Dendritic cell treated with granulocyte-macrophage colony-stimulating factor and Interleukin-4, amounts not matched to agents 40 ng/mL and 50 ng/mL, for 4 days (primary cell): Measurements from ENCODE around the gene DHRS12.

ENCODE experiments used
- H3K27ac Mint-ChIP-seq: one replicate; pipeline ENCODE4 v1.8.0; 2022; ENCODE audit warnings: mild to moderate bottlenecking, mixed read lengths
- H3K27me3 Mint-ChIP-seq: one replicate; pipeline ENCODE4 v1.8.0; 2022; ENCODE audit warnings: mild to moderate bottlenecking, mixed read lengths
- H3K36me3 Mint-ChIP-seq: one replicate; pipeline ENCODE4 v1.8.0; 2022; ENCODE audit warnings: low read depth, mixed read lengths
- H3K4me1 Mint-ChIP-seq: one replicate; pipeline ENCODE4 v1.8.0; 2022; ENCODE audit warnings: low read depth, mixed read lengths
- H3K4me3 Mint-ChIP-seq: one replicate; pipeline ENCODE4 v1.8.0; 2022; ENCODE audit warnings: mild to moderate bottlenecking, moderate library complexity, mixed read lengths
- H3K9me3 Mint-ChIP-seq: one replicate; pipeline ENCODE4 v1.8.0; 2022; ENCODE audit warnings: mixed read lengths
- intact Hi-C: fragments of 100-400 bp; cut with micrococcal nuclease; formaldehyde crosslinking; loops from one replicate; pipeline ENCODE4 v1.15.0; 2022

The DHRS12 gene

DNA sequence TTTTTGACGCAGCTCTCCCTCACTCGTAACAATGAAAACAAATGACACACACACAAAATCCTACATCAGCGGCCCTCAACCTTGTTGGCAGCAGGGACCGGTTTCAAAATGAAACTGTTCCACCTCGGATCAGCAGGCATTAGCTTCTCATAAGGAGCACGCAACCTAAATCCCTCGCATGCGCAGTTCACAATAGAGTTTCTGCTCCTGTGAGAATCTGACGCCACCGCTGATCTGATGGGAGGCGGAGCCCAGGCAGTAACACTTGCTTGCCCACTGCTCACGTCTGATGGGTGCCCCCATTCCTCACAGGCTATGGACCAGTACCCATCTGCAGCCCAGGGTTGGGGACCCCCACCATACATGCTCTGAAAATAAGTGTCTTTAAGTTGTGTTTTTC, 43.4 kb downstream of the DHRS12 start:
- Mint-ChIP-seq H3K4me3 (no peak overlapping the region), H3K27me3 (no peaks in the 10 kb centered on the region), H3K9me3 (no peaks in the 10 kb centered on the region), H3K36me3 (peaks cover 96% of the 10 kb centered on the region), H3K27ac (no peak overlapping the region), H3K4me1 (peaks cover 9% of the 10 kb centered on the region)
- intact Hi-C loops = no loop called here

GRCh38 chr13:51759240-51759639, 44.7 kb downstream of the DHRS12 start:
- Mint-ChIP-seq H3K27ac (no peak overlapping the region), H3K27me3 (no peaks in the 10 kb centered on the region), H3K36me3 (peaks cover 96% of the 10 kb centered on the region), H3K9me3 (no peaks in the 10 kb centered on the region), H3K4me1 (peaks cover 9% of the 10 kb centered on the region), H3K4me3 (no peak overlapping the region)
- intact Hi-C loops = loop anchor here (10.0 kb wide), 1 partner anchor 324 kb away; no protein-coding TSS in a partner anchor

DNA sequence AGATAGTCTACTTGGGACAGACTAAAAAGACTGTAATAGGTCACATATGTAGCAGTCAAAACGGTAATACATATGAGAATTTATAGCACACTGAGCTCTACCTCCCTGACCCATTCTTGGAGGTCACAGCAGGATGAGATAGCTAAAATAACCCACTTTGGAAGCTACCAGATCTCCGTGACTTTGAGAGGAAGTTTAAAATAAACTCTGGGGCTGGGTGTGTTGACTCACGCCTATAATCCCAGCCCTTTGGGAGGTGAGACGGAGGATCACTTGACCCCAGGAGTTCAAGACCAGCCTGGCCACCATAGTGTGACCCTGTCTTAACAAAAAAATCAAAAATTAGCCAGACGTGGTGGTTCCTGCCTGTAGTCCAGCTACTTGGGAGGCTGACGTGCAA, 45.3 kb downstream of the DHRS12 start:
- H3K9me3 Mint-ChIP-seq = no peaks in the 10 kb centered on the region
- intact Hi-C loops = loop anchor here (10.0 kb wide), 1 partner anchor 324 kb away; no protein-coding TSS in a partner anchor
- H3K27me3 Mint-ChIP-seq = no peaks in the 10 kb centered on the region
- H3K36me3 Mint-ChIP-seq = peaks cover 97% of the 10 kb centered on the region
- H3K4me3 Mint-ChIP-seq = no peak overlapping the region
- peaks cover 5% of the 10 kb centered on the region for H3K4me1 Mint-ChIP-seq
- no peak overlapping the region for H3K27ac Mint-ChIP-seq

DNA sequence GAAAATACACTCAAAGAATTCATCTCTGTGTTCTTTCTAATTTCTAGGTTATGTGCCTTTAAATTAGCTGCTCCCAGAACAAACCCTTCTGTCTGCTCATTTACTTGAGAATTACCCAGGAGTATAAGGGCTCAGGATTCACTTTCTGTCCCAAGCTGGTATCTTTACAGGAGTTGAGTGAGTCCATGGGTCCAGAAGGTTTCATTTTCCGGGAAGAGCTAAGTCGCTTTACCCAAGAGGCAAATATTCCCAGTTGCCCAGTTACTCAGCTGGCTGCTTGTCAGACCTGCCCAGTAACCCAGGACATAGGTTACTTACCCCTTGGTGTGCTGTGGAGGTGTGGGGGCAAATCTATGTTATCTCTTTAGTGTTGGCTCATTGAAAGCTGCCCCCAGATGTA, 47.3 kb downstream of the DHRS12 start:
- Mint-ChIP-seq H3K4me1 (no peaks in the 10 kb centered on the region), H3K27ac (no peak overlapping the region), H3K27me3 (no peaks in the 10 kb centered on the region), H3K9me3 (no peaks in the 10 kb centered on the region), H3K36me3 (peaks cover 98% of the 10 kb centered on the region), H3K4me3 (no peak overlapping the region)
- intact Hi-C loops = loop anchor here (10.0 kb wide), 1 partner anchor 322 kb away; no protein-coding TSS in a partner anchor

DNA sequence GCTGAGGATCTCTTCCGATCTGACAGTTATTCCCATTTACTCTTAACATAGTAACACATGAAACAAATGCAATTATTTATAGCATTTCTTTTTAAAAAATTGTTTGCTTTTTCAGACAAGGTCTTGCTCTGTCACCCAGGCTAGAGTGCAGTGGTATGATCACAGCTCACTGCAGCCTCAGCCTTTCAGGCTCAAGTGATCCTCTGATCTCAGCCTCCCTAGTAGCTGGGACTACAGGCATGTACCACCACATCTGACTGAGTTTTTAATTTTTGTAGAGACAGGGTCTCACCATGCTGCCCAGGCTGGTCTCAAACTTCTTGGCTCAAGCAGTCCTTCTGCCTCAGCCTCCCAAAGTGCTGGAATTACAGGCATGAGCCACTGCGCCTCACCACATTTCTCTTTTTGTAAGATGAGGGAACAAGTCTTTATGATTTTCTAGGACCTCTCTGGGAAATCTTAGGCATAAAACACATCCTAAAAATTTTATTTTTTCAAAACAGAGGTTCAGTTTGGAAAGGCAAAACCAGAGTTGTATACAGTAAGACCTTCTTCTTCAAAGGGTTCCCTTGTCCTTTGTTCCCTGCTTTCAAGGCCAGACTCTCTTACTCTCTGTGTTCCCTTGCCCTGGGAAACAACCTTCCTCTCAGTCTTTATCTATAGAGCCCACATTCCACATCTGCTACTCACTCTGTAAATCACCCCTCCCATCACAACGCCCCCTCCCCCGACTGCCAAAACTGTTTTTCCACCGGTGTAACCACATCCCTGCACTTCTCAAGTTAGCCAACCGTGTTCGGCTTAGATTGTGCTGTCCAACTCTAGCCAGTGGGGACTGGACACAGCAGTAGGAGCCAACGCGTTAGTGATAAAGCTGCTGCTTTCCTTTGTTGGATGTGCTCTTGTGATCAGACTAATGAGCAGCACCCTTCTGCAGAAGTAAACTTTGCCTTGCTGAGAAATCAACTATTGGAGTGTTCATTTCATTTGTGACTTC, 56.2 kb downstream of the DHRS12 start:
- H3K9me3 Mint-ChIP-seq = peaks cover 15% of the 10 kb centered on the region
- H3K27ac Mint-ChIP-seq = no peak overlapping the region
- H3K36me3 Mint-ChIP-seq = peaks cover 98% of the 10 kb centered on the region
- intact Hi-C loops = no loop called here
- no peaks in the 10 kb centered on the region for H3K4me1 Mint-ChIP-seq
- H3K27me3 Mint-ChIP-seq = no peaks in the 10 kb centered on the region
- H3K4me3 Mint-ChIP-seq = no peak overlapping the region

DNA sequence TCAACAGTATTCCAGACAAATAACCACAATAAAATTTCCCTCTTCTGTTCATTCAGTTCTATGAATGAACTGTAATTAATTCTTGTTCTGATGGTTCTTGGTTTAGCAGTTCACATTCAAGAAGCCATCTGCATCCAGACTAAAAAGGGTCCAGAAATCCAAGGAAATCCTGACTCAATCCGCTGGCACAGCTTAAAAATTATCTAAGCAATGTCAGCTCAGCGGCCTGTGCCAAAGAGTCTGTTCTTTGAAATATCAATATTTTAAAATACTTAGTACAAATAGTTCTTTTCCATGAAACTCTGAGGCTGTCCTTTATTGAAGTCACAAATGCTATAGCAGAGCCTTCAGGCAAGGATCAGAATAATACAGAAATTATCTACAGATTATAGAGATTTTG, 57.2 kb downstream of the DHRS12 start:
- Mint-ChIP-seq H3K36me3 (peaks cover 98% of the 10 kb centered on the region), H3K27ac (no peak overlapping the region), H3K4me1 (no peaks in the 10 kb centered on the region), H3K4me3 (no peak overlapping the region), H3K27me3 (no peaks in the 10 kb centered on the region), H3K9me3 (peaks cover 15% of the 10 kb centered on the region)
- intact Hi-C loops = no loop called here

DNA sequence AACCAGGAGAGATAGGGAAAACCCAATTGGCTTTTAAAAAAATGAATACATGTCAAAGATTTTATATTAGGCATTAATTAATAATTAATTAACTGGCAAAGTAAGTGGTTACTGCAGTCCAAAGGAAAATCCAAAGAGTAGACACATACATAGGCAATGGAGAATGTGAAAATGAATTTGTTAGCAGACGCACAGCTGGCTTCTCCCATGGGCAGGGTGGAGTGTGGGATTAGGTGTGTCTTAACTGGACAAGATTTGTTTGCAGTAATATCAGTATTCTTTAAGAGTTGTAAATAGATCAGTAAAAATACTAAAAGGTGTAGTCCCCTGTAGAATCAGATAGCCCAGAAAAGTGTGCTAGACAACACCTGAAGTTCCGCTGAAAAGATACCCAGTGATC, 58.7 kb downstream of the DHRS12 start:
- Mint-ChIP-seq H3K27ac (no peak overlapping the region), H3K9me3 (peaks cover 15% of the 10 kb centered on the region), H3K4me1 (no peaks in the 10 kb centered on the region), H3K27me3 (no peaks in the 10 kb centered on the region), H3K36me3 (peaks cover 98% of the 10 kb centered on the region), H3K4me3 (no peak overlapping the region)
- intact Hi-C loops = no loop called here

DNA sequence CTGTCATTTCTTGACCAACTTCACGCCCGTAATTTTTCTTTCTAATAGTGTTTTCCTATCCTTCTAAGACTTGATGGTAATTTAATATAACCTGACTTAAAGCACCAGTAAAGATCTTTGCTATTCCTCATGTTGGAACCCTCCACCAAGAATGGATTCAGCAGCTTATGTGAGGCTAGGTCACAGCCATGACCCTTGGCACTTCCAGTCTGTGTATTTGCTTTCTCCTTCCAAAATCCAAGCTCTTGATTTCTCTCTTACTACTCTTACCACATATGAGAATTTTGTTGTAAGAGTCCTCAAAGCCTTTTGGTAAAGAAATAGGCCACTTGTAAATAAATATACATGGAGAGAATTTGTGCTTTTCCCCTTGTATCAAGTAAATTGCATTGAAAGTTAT, 61.4 kb downstream of the DHRS12 start:
- no peaks in the 10 kb centered on the region for H3K27me3 Mint-ChIP-seq
- no peaks in the 10 kb centered on the region for H3K4me1 Mint-ChIP-seq
- H3K9me3 Mint-ChIP-seq = peaks cover 4% of the 10 kb centered on the region
- peaks cover 95% of the 10 kb centered on the region for H3K36me3 Mint-ChIP-seq
- intact Hi-C loops = no loop called here
- H3K4me3 Mint-ChIP-seq = no peak overlapping the region
- H3K27ac Mint-ChIP-seq = no peak overlapping the region

- no peaks in the 10 kb centered on the region for H3K27me3 Mint-ChIP-seq
- H3K9me3 Mint-ChIP-seq = no peaks in the 10 kb centered on the region
- no peak overlapping the region for H3K27ac Mint-ChIP-seq
- intact Hi-C loops = no loop called here
- H3K4me1 Mint-ChIP-seq = no peaks in the 10 kb centered on the region
- no peak overlapping the region for H3K4me3 Mint-ChIP-seq
- H3K36me3 Mint-ChIP-seq = peaks cover 93% of the 10 kb centered on the region
Observed at GRCh38 chr13:51742031-51742430, 61.9 kb downstream of the DHRS12 start.

- no peak overlapping the region for H3K4me3 Mint-ChIP-seq
- H3K4me1 Mint-ChIP-seq = no peaks in the 10 kb centered on the region
- no peaks in the 10 kb centered on the region for H3K27me3 Mint-ChIP-seq
- H3K9me3 Mint-ChIP-seq = no peaks in the 10 kb centered on the region
- H3K27ac Mint-ChIP-seq = no peak overlapping the region
- H3K36me3 Mint-ChIP-seq = peaks cover 93% of the 10 kb centered on the region
- intact Hi-C loops = no loop called here
Observed at GRCh38 chr13:51740698-51741097, 63.3 kb downstream of the DHRS12 start.

DNA sequence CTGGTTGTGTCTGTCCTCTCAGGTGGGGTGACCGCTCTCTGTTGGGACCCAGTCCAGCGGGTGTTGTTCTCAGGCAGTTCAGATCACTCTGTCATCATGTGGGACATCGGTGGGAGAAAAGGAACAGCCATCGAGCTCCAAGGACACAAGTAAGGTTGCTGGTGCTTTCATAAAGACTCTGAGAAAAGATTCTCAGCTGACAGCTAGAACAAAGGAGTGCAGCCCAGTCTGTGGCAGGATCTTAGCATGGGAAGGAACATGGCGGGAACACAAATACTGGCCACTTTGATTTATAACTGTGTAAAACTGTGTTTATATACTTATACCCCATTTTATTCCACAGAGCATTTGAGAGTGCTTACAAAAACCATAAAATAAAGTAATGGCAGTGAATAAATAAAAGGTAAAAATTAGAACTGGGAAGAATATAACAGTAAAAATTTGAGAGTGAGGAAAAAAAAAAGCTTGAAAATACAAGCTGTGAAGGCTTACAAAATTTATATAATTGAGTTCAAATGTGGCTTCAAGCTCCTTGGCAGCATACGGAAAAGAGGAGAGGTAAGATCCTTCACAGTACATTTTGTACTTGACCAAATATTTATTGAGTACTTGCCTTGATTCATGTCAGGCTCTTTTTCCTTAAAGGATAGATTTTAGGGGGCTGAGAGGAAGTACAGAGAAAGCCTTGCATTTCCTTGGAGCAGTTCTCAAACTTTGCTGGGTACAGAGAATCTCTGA, 64.8 kb downstream of the DHRS12 start:
- Mint-ChIP-seq H3K4me1 (no peaks in the 10 kb centered on the region), H3K27me3 (no peaks in the 10 kb centered on the region), H3K27ac (no peak overlapping the region)

DNA sequence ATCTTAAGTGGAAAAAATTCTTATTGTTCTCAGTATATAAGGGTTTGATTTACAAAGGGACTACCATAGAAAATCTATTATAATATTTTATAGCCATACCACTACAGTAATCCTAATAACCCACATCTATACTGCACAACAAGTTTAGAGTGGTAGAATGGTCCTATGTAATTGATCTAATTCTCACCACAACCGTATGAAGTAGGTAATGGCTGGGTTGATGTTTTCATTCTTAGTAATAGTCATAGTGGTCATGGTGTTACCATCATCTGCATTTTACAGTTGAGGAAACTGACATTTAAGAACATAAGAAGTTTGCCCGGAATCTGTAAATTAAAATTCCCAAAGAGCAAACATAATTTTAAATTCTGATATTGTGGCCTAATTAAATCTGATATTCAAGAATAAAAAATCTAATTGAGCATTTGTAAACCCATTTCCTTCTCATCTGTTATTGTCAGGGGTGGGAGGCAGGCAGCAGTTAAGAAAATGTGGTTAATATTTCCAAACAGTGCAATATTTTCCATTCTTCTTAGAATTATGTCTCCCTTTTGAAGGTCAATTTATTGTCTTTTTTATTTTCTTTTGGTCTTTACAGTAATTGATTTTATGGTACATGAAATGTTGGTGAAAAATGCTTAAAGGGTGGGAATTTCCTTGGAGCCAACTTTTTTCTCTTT, 65.6 kb downstream of the DHRS12 start:
- intact Hi-C loops = no loop called here
- no peaks in the 10 kb centered on the region for H3K27me3 Mint-ChIP-seq
- H3K27ac Mint-ChIP-seq = no peak overlapping the region
- H3K4me3 Mint-ChIP-seq = no peak overlapping the region
- peaks cover 6% of the 10 kb centered on the region for H3K4me1 Mint-ChIP-seq
- H3K9me3 Mint-ChIP-seq = no peaks in the 10 kb centered on the region
- H3K36me3 Mint-ChIP-seq = peaks cover 87% of the 10 kb centered on the region

More for the DNA sequence above, 64.8 kb downstream of the DHRS12 start:
- Mint-ChIP-seq H3K9me3 (no peaks in the 10 kb centered on the region), H3K36me3 (peaks cover 90% of the 10 kb centered on the region), H3K4me3 (no peak overlapping the region)
- intact Hi-C loops = no loop called here

- Mint-ChIP-seq H3K4me3 (no peak overlapping the region), H3K9me3 (no peaks in the 10 kb centered on the region), H3K27me3 (no peaks in the 10 kb centered on the region), H3K36me3 (peaks cover 86% of the 10 kb centered on the region), H3K4me1 (peaks cover 9% of the 10 kb centered on the region), H3K27ac (no peak overlapping the region)
- intact Hi-C loops = no loop called here
Observed at GRCh38 chr13:51737609-51738008, 66.4 kb downstream of the DHRS12 start.

DNA sequence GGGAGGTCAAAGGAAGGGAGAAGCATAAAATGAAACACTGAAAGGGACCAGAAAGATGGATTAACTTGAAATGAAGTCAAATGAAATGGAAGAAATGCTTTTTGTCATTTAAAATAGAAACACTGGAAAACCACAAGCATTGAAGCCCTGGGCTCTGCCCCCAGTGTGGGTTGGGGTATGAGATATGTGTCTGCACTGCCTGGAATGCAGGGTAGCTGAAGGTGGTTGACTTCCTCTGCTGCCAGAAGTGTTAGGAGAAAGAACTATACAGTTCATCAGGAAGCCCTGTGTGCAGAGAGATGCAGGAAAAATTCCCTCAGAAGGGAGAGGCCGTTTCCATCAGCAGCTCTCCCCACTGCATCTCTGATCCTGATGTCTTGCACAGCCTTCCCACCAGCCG, 69.2 kb downstream of the DHRS12 start:
- no peak overlapping the region for H3K27ac Mint-ChIP-seq
- intact Hi-C loops = no loop called here
- H3K36me3 Mint-ChIP-seq = peaks cover 60% of the 10 kb centered on the region
- no peaks in the 10 kb centered on the region for H3K9me3 Mint-ChIP-seq
- no peaks in the 10 kb centered on the region for H3K27me3 Mint-ChIP-seq
- H3K4me1 Mint-ChIP-seq = peaks cover 9% of the 10 kb centered on the region
- H3K4me3 Mint-ChIP-seq = no peak overlapping the region
